GM21423 (cell line): ENCODE results near the gene LRPPRC.
"Not testable (repeated sequence)": the region's sequence is repeated elsewhere in the genome, so short reads cannot be mapped to it uniquely, and the experiment has no call there.

ENCODE experiments used
- ATAC-seq: cut with Tn5 transposase; IDR thresholded peaks from one replicate; pipeline ENCODE4 v1.9.1; 2021; ENCODE audit warnings: mild to moderate bottlenecking, moderate library complexity; ENCODE audit not compliant: unreplicated experiment

Gene LRPPRC

GRCh38 chr2:43995733-43996533 lies at the start of gene LRPPRC:
TSS of gene LRPPRC (minus strand) at chr2:43995989. CDS start at chr2:43995947, 42 bp downstream.
- ATAC-seq, result peak; percentile 93

DNA sequence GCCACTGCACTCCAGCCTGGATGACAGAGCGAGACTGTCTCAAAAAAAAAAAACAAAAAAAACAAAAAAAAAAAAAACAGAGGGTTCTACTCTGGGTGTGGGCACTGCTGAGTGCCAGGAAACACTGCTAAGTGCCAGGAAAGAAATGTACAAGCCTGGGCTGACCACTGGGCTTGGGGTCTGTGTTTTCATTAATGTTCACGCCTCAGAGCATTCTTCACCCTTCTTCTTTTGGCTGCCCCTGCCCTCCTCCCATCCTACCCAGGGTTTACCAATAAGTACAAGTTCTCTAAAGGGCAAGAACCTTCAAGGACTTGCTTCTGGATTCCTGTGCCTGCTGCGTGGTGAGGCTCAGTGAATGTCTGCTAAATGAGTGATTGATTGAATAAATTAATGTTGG lies 49.3 kb upstream of the LRPPRC start:
- ATAC-seq, result no peak

DNA sequence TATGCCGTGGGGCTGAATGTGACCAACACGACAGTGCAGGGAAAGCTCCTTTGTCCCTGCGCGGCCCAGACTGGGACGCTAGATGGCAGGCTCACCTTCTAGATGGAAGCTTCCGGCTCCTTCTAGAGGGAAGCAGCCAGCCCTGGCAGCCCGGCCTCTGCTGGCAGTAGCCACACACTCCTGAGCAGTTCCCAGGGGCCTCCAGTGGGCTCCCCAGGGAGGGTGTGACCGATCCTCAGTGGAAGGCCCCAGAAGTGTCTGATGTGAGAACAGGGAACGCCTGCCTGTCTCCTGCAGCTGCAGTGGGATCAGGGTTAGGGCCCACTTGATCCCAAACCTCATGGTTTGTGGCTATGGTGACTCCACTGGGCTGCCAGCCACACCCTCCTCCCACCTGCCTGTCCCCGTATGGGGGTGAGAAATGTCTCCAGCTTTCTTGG lies 48.5 kb upstream of the LRPPRC start:
- peak; percentile 95 for ATAC-seq

DNA sequence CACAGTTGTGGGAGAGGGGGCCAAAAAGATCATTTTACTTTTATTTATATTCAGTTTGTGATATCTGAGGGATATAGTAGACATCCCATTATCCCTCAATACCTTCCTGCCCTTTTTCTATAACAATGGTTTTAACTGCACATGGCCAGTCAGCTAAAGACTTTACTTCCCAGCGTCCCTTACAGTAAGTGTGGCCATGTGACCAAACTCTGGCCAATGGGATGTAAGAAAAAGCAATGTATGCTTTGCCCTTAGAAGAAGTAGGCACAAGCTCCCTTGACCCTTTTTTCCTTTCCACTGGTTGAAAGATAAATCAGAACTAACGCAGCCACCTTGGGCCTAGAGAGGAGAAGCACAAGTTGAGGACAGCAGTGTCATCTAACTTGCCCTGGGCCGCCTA lies 44.6 kb upstream of the LRPPRC start:
- no peak for ATAC-seq

- no peak for ATAC-seq
These were observed 42.5 kb upstream of the LRPPRC start for GRCh38 chr2:44038277-44038676.

- ATAC-seq, result no peak
These were observed 41.4 kb upstream of the LRPPRC start for GRCh38 chr2:44037221-44037620.

- no peak for ATAC-seq
These were observed 38.2 kb upstream of the LRPPRC start for GRCh38 chr2:44033947-44034346.

DNA sequence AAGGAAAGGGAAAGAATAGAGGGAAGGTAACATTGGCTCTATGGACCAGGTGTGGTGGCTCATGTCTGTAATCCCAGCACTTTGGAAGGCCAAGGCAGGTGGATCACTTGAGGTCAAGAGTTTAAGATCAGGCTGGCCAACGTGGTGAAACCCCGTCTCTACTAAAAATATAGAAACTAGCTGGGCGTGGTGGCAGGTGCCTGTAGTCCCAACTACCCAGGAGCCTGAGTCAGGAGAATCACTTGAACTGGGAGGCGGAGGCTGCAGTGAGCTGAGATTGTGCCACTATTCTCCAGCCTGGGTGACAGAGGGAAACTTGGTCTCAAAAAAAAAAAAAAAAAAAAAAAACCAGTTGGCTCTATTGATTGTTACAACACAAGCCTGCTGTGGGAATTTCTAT lies 31.3 kb upstream of the LRPPRC start:
- not testable (repeated sequence) for ATAC-seq

- ATAC-seq, result no peak
These were observed 20.5 kb upstream of the LRPPRC start for GRCh38 chr2:44016282-44016681.

DNA sequence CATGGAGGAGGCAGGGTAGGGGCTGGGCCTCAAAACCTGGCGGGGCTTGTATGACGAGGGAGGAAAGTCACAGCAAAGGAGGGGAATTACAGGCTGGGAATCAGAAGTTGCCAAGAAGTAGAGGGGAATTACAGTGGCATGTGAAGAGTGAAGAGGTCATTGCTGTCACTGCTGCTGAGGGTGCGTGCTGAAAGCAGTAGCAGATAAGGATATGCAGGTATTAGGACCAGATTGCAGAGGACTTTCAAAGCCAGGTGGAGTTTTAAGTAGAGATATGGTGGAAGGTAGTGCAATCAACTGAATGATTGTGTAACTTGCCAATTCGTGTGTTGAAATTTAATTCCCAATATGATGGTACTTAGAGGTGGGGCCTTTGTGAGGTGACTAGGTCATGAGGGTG lies 19.4 kb upstream of the LRPPRC start:
- no peak for ATAC-seq

- not testable (repeated sequence) for ATAC-seq
These were observed 17.4 kb upstream of the LRPPRC start for GRCh38 chr2:44013205-44013604.

GRCh38 chr2:44010266-44010665 lies 14.5 kb upstream of the LRPPRC start:
- no peak for ATAC-seq

- ATAC-seq, result no peak
These were observed 13.4 kb upstream of the LRPPRC start for GRCh38 chr2:44009136-44009735.

DNA sequence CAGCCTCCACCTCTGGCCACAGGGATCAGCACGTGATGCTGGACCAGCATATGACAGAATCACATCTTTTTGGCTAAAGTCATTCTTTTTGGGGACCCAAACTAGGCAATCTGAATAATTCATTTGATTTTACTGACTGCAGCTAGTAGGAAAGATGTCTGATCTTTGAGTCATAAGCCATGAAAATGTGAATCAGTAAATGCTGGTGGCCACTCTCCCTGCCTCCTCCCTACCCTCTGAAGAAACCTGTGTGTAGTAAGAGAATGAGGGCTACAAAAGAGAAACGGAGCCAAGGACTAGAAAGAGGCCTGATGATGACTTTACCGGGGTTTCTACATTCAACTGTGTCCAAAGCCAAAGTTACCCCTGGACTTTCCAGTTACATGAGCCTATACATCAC lies 10.1 kb upstream of the LRPPRC start:
- ATAC-seq, result no peak

- ATAC-seq, result no peak
These were observed 9.2 kb upstream of the LRPPRC start for GRCh38 chr2:44004735-44005602.

DNA sequence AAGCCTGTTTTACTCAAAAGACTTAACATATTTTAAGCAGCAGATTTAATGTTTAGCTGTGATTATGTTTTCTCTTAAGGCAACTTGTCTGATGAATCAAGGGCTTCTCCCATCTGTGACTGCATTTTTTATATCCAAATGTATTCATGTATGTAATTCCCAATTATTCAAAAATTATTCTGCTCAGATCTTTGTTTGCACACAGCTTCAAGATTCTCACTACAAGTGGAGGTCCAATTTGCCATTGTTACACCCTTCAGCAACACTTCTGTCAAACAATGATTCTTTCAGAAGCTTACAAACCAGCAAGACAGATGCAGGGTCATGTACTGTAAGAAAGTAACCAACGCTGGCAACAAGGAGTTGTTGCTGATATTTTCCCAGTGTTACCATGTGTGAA lies 5.9 kb upstream of the LRPPRC start:
- ATAC-seq, result no peak

- no peak for ATAC-seq
These were observed 2.5 kb upstream of the LRPPRC start for GRCh38 chr2:43998263-43998662.

DNA sequence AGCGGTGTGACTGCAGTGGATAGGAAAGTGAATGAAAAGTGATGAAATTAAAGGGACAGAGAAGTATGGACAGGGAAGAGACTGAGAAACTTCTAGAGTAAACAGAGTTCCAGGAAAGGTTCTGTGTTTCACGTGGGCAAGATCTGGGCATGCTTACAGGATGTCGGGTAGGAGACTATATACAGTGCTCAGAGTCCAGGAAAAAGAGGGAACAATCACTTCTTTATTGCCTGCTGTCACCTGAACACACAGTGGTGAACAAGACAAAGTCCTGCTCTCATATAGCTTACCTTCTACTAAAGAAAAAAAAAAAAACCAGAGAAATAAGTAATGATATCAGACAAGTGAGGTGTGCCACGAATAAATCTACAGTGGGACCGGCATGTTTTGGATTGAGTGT lies 2.4 kb downstream of the LRPPRC start:
- ATAC-seq, result no peak

GRCh38 chr2:43989545-43989944 lies 6.2 kb downstream of the LRPPRC start:
- ATAC-seq, result no peak

DNA sequence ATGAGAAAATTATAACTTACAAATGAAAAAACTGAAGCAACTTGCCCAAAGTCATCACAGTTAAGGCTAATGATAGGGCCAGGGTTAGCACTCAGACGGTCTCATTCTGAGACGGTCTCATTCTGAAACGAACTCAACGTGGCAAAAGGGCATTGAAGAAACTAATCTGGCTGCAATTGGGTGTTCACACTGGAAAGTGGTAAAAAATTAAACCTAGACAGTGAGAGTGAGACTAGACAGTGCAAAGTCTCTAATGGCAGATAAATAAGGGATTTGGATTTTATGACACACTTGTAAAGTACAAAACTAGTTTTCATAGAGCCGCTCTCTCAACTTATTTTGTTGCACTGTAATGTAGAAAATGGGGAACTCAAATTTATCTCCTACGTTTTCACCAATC lies 9.2 kb downstream of the LRPPRC start:
- no peak for ATAC-seq

DNA sequence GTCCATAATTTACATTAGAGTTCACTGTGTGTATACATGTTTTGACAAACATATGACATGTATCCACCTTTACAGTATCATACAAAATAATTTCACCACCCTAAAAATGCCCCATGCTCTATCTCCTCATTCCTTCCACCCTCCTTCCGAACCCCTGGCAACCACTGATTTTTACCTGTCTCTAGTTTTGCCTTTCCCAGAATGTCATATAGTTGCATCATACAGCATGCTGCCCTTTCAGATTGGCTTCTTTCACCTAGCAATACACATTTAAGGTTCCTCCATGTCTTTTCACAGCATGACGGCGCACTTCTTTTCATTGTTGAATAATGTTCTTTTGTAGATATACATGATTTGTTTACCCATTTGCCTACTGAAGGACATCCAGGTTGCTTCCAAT lies 10.4 kb downstream of the LRPPRC start:
- ATAC-seq, result no peak

DNA sequence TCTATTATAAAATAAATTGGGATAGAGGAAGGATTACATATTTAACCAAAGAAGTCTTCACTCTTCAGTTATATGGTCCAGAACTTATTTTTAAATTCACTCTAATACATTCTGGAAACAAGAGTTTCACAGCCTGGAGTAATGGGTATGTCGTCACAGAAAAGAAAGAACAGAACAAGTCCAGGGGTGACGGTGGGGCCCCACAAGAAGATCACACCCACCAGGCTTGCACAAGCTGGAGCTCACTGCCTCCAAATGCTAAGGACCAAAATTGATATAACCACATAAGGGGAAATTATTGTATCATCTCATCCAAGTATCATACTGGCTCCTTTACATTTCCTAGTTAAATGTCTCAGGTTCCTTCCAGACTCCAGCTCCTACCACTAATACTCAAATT lies 11.3 kb downstream of the LRPPRC start:
- no peak for ATAC-seq
